Astrocyte (in vitro differentiated cells and primary cell): ENCODE measurements around the gene METTL9.

Source experiments
- CTCF ChIP-seq: IDR thresholded peaks from 2 replicates; pipeline ENCODE4 v1.5.1; 2011; ENCODE audit warnings: low read depth, mild to moderate bottlenecking, inconsistent platforms, low read length, moderate library complexity; ENCODE audit not compliant: insufficient read depth
- EZH2 ChIP-seq: IDR thresholded peaks from 2 replicates; pipeline ENCODE4 v1.6.1; 2012; ENCODE audit warnings: mild to moderate bottlenecking, low read length, inconsistent platforms; ENCODE audit not compliant: insufficient read depth

- TF ChIP-seq EZH2 (no peak), CTCF (no peak)
Observed at GRCh38 chr16:21590287-21590686, 9.1 kb upstream of the METTL9 start.
